Tibial nerve (tissue), 4 donors: ENCODE measurements around the gene MRPL17.

ENCODE experiments used
- EP300 ChIP-seq, 2 donors: sonication (generic); formaldehyde crosslinking; IDR thresholded peaks; one replicate each; pipeline ENCODE4 v1.6.1; 2017; ENCODE audit warnings: antibody characterized with exemption in 2 of 2, mild to moderate bottlenecking in 1 of 2
- POLR2A ChIP-seq, 2 donors: fragments of 450-650 bp; IDR thresholded peaks; one replicate each; pipeline ENCODE4 v1.6.1; 2017; ENCODE audit warnings: antibody characterized with exemption in 2 of 2, mild to moderate bottlenecking in 2 of 2, moderate library complexity in 2 of 2
- TF ChIP-seq, protein P1 (sequence below), 5 experiments: fragments of 200-600 bp in 3 of 5; fragments of 450-650 bp in 2 of 5; sonication (generic) in 3 of 5; IDR thresholded peaks; one replicate each; pipeline ENCODE4 v1.5.1; 2016 to 2019; ENCODE audit warnings: antibody characterized with exemption in 5 of 5, mild to moderate bottlenecking in 3 of 5, moderate library complexity in 2 of 5

DNA sequence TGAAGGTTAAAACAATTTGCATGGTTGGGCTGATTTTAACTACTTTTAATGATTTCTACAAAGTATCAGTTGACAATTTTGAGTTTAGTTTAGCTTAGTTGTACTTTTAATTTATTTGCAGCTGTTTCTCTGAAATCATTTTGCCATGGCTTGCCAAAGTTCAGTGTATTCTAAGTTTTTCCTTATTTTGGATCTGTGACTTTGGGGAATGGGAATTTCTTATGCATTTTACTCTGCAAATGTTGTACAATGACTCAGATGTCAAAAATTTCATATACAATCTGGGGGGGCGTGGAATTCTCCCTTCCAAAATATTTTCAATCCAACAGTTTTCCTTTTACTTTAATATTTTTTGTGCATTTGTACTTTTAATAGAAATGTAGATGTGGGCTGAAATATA, 18.6 kb downstream of the MRPL17 start:
- TF ChIP-seq, protein P1, sequence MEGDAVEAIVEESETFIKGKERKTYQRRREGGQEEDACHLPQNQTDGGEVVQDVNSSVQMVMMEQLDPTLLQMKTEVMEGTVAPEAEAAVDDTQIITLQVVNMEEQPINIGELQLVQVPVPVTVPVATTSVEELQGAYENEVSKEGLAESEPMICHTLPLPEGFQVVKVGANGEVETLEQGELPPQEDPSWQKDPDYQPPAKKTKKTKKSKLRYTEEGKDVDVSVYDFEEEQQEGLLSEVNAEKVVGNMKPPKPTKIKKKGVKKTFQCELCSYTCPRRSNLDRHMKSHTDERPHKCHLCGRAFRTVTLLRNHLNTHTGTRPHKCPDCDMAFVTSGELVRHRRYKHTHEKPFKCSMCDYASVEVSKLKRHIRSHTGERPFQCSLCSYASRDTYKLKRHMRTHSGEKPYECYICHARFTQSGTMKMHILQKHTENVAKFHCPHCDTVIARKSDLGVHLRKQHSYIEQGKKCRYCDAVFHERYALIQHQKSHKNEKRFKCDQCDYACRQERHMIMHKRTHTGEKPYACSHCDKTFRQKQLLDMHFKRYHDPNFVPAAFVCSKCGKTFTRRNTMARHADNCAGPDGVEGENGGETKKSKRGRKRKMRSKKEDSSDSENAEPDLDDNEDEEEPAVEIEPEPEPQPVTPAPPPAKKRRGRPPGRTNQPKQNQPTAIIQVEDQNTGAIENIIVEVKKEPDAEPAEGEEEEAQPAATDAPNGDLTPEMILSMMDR (IDR thresholded peaks at IDR 0.05) = no peak
- no peak for TF ChIP-seq POLR2A (IDR thresholded peaks at IDR 0.05)
- TF ChIP-seq EP300 (IDR thresholded peaks at IDR 0.05) = no peak
